ENCODE data around the gene ALDH3A1. TPM values are rescaled to one million over a fixed set of nuclear protein-coding genes. Genes with fewer than 3 reads are reported as not detected.
A peak's percentile ranks its signal among the peaks of the same experiment; 100 is the strongest.

The ALDH3A1 gene
- polyA plus RNA-seq, 3 donors, result not detected

DNA sequence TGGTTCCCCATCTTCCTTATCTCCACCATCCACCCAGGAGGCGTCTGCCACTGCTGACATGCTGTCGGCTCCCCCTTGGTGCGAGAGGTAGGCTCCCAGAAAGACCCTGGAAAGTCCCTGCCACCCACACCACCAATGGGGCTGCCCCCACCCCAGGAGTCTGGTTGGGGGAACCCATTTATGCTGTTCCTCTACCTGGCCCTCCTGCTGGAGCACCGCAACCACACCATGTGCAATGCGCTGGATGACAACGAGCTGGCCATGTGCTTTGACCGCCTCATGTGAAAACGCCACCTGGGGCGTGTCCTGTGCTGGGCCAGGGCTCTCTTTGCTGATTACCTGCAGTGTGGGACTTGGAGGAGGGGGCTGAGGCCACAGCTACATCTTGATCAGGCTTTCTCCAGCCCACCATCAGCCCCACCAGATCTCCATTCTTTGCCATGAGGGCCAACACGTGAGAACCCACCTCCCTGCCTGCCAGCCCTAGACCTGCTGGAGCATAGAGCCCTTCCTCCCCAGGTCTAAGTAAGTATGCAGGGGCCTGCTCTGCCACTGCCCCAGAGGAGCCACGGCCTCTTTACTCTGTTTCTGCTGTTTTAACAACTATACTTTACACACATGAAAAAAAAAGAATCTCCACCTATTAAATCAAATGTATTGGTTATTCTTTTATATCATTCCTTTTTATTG lies 7.9 kb upstream of the ALDH3A1 start:
- Histone ChIP-seq H2AFZ (ENCODE audit: insufficient read depth, low read depth, low read length, poor library complexity, severe bottlenecking) (no peak overlapping the region), H3K27me3 (ENCODE audit: control insufficient read depth in 2 of 2, insufficient read depth in 2 of 2, low read length in 2 of 2) (no peaks in the 10 kb centered on the region), H3K9ac (ENCODE audit: insufficient read depth, low read length, poor library complexity, severe bottlenecking) (no peak overlapping the region), H3K9me3 (replicated peaks in 1 of 2; ENCODE audit: control insufficient read depth in 1 of 2, insufficient read depth in 1 of 2, low read length in 2 of 2) (no peaks in the 10 kb centered on the region), H3K27ac (ENCODE audit: low read depth in 1 of 2, low read length in 2 of 2) (no peak overlapping the region), H3K36me3 (replicated peaks in 1 of 2; ENCODE audit: control insufficient read depth in 1 of 2, insufficient read depth in 2 of 2, low read length in 2 of 2) (no peaks in the 10 kb centered on the region), H3K4me2 (replicated peaks; ENCODE audit: extremely low read depth, low read length, poor library complexity, severe bottlenecking) (no peak overlapping the region), H4K20me1 (ENCODE audit: insufficient read depth, low read length) (no peaks in the 10 kb centered on the region), H3K4me1 (ENCODE audit: control insufficient read depth in 1 of 2, insufficient read depth in 2 of 2, low read length in 2 of 2) (peaks cover 16 to 17% of the 10 kb centered on the region in 2 donors), H3K4me3 (replicated peaks in 1 of 3; ENCODE audit: low read depth in 2 of 3, low read length in 3 of 3) (no peak overlapping the region), H3K79me2 (ENCODE audit: insufficient read depth, low read length) (no peaks in the 10 kb centered on the region)
- Mint-ChIP-seq H3K27ac (peak overlapping the region in 1 of 7 donors; percentile 38), H3K27me3 (ENCODE audit: low read depth in 3 of 3) (peaks cover 1 to 11% (median 2%) of the 10 kb centered on the region in 3 donors), H3K9me3 (peaks cover 0 to 6% (median 2%) of the 10 kb centered on the region in 7 donors), H3K4me3 (no peak overlapping the region), H3K4me1 (peaks cover 35% of the 10 kb centered on the region), H3K36me3 (no peaks in the 10 kb centered on the region)
- TF ChIP-seq, protein P1, sequence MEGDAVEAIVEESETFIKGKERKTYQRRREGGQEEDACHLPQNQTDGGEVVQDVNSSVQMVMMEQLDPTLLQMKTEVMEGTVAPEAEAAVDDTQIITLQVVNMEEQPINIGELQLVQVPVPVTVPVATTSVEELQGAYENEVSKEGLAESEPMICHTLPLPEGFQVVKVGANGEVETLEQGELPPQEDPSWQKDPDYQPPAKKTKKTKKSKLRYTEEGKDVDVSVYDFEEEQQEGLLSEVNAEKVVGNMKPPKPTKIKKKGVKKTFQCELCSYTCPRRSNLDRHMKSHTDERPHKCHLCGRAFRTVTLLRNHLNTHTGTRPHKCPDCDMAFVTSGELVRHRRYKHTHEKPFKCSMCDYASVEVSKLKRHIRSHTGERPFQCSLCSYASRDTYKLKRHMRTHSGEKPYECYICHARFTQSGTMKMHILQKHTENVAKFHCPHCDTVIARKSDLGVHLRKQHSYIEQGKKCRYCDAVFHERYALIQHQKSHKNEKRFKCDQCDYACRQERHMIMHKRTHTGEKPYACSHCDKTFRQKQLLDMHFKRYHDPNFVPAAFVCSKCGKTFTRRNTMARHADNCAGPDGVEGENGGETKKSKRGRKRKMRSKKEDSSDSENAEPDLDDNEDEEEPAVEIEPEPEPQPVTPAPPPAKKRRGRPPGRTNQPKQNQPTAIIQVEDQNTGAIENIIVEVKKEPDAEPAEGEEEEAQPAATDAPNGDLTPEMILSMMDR (IDR thresholded peaks at IDR 0.05), result no peak
- 96% methylated on average over 10 of the region's 11 CpGs for WGBS (ENCODE audit: insufficient coverage)
- DNase-seq, result no peak
- intact Hi-C loops (cut with micrococcal nuclease), result loop anchor here in 1 of 2 donors (10.0 kb wide), 1 partner anchor 101 kb away; no protein-coding TSS in a partner anchor

GRCh38 chr17:19755392-19755791 lies 7.3 kb upstream of the ALDH3A1 start:
- no peaks in the 10 kb centered on the region for H4K20me1 ChIP-seq (ENCODE audit: insufficient read depth, low read length)
- TF ChIP-seq, protein P1 (IDR thresholded peaks at IDR 0.05), result no peak
- no peak overlapping the region for H3K4me3 ChIP-seq (replicated peaks in 1 of 3; ENCODE audit: low read depth in 2 of 3, low read length in 3 of 3)
- no peak overlapping the region for H2AFZ ChIP-seq (ENCODE audit: insufficient read depth, low read depth, low read length, poor library complexity, severe bottlenecking)
- no peak overlapping the region for H3K4me3 Mint-ChIP-seq
- H3K4me1 ChIP-seq (ENCODE audit: control insufficient read depth in 1 of 2, insufficient read depth in 2 of 2, low read length in 2 of 2), result peaks cover 16 to 17% of the 10 kb centered on the region in 2 donors
- DNase-seq, result no peak
- H3K4me2 ChIP-seq (replicated peaks; ENCODE audit: extremely low read depth, low read length, poor library complexity, severe bottlenecking), result no peak overlapping the region
- H3K9me3 Mint-ChIP-seq, result peaks cover 0 to 6% (median 2%) of the 10 kb centered on the region in 7 donors
- H3K4me1 Mint-ChIP-seq, result peaks cover 30% of the 10 kb centered on the region
- H3K79me2 ChIP-seq (ENCODE audit: insufficient read depth, low read length), result no peaks in the 10 kb centered on the region
- H3K27me3 ChIP-seq (ENCODE audit: control insufficient read depth in 2 of 2, insufficient read depth in 2 of 2, low read length in 2 of 2), result no peaks in the 10 kb centered on the region
- peak overlapping the region in 1 of 7 donors; percentile 25 for H3K27ac Mint-ChIP-seq
- H3K27ac ChIP-seq (ENCODE audit: low read depth in 1 of 2, low read length in 2 of 2), result no peak overlapping the region
- intact Hi-C loops (cut with micrococcal nuclease), result loop anchor here in 1 of 2 donors (10.0 kb wide), 1 partner anchor 101 kb away; no protein-coding TSS in a partner anchor
- no peaks in the 10 kb centered on the region for H3K36me3 Mint-ChIP-seq
- no peak overlapping the region for H3K9ac ChIP-seq (ENCODE audit: insufficient read depth, low read length, poor library complexity, severe bottlenecking)
- H3K36me3 ChIP-seq (replicated peaks in 1 of 2; ENCODE audit: control insufficient read depth in 1 of 2, insufficient read depth in 2 of 2, low read length in 2 of 2), result no peaks in the 10 kb centered on the region
- H3K9me3 ChIP-seq (replicated peaks in 1 of 2; ENCODE audit: control insufficient read depth in 1 of 2, insufficient read depth in 1 of 2, low read length in 2 of 2), result no peaks in the 10 kb centered on the region
- H3K27me3 Mint-ChIP-seq (ENCODE audit: low read depth in 3 of 3), result peaks cover 0 to 9% (median 2%) of the 10 kb centered on the region in 3 donors
- 91% methylated on average over 6 of the region's 6 CpGs for WGBS (ENCODE audit: insufficient coverage)
